ENCODE measurements around the gene SP1.
"Not testable (repeated sequence)": the region's sequence is repeated elsewhere in the genome, so short reads cannot be mapped to it uniquely, and the experiment has no call there.

SP1 gene

DNA sequence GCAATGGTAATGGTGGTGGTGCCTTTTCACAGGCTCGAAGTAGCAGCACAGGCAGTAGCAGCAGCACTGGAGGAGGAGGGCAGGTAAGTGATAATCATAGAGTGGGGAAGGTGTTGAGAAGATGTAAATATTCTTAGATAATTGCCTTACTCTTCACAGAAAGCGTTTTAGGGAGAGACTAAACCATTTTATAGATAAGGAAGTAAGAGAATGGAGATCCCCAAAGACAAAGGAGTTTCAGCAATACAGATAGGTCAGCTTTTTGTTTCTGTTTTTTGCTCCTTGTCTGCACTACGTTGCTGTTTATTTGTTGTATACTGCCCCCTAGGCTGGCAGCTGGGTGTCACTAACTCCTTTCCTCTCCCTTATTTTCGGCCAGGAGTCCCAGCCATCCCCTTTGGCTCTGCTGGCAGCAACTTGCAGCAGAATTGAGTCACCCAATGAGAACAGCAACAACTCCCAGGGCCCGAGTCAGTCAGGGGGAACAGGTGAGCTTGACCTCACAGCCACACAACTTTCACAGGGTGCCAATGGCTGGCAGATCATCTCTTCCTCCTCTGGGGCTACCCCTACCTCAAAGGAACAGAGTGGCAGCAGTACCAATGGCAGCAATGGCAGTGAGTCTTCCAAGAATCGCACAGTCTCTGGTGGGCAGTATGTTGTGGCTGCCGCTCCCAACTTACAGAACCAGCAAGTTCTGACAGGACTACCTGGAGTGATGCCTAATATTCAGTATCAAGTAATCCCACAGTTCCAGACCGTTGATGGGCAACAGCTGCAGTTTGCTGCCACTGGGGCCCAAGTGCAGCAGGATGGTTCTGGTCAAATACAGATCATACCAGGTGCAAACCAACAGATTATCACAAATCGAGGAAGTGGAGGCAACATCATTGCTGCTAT lies 2.0 kb downstream of the SP1 start:
- peak overlapping the region in 6 of 7 experiments; percentile 51 to 77 (median 61) for H3K4me3 ChIP-seq (ENCODE audit: control insufficient read depth in 1 of 7, extremely low read depth in 1 of 7, insufficient read depth in 4 of 7, low read depth in 2 of 7, low read length in 6 of 7)
- ChIA-PET POLR2A (interaction anchor here (1.0 to 1.4 kb wide), 4 partner anchors 16 to 41 kb away, joined by 3 to 6 read pairs (median 4); partner anchors contain the start of gene AMHR2), CTCF (interaction anchor here (0.9 to 8.7 kb wide), 19 partner anchors 9 to 94 kb away, joined by 3 to 102 read pairs (median 5); partner anchors contain the start of genes AAAS and AMHR2)
- no peaks in the 10 kb centered on the region for H3K27me3 ChIP-seq (replicated peaks in 2 of 5; ENCODE audit: control insufficient read depth in 4 of 5, insufficient read depth in 5 of 5, low read length in 4 of 5)
- peak overlapping the region in 1 of 2 experiments; percentile 82 for H3K27ac ChIP-seq (ENCODE audit: insufficient read depth in 1 of 2, low read depth in 1 of 2, low read length in 2 of 2, poor library complexity in 1 of 2, severe bottlenecking in 2 of 2)
- peak; percentile 73 to 79 (median 78) for DNase-seq
- no peaks in the 10 kb centered on the region for H3K9me3 ChIP-seq (ENCODE audit: control extremely low read depth in 1 of 5, control insufficient read depth in 4 of 5, insufficient read depth in 2 of 5, low read depth in 1 of 5, low read length in 4 of 5)
- H3K4me1 ChIP-seq (ENCODE audit: control extremely low read depth in 1 of 4, control insufficient read depth in 4 of 4, insufficient read depth in 4 of 4, low read length in 3 of 4), result peaks cover 15 to 55% (median 47%) of the 10 kb centered on the region in 4 experiments
- 61% methylated on average over 6 of the region's 9 CpGs for WGBS (ENCODE audit: insufficient coverage)
- peaks cover 4 to 32% (median 24%) of the 10 kb centered on the region in 4 experiments for H3K36me3 ChIP-seq (ENCODE audit: control insufficient read depth in 4 of 4, insufficient read depth in 4 of 4, low read length in 3 of 4)

DNA sequence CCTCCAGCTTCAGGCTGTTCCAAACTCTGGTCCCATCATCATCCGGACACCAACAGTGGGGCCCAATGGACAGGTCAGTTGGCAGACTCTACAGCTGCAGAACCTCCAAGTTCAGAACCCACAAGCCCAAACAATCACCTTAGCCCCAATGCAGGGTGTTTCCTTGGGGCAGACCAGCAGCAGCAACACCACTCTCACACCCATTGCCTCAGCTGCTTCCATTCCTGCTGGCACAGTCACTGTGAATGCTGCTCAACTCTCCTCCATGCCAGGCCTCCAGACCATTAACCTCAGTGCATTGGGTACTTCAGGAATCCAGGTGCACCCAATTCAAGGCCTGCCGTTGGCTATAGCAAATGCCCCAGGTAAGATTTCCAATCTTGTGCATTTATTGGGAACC lies 3.3 kb downstream of the SP1 start:
- CTCF ChIA-PET, result interaction anchor here (0.6 to 8.7 kb wide), 14 partner anchors 7 to 159 kb away, joined by 3 to 102 read pairs (median 7); no protein-coding TSS in a partner anchor
- Histone ChIP-seq H3K4me3 (ENCODE audit: control insufficient read depth in 1 of 7, extremely low read depth in 1 of 7, insufficient read depth in 4 of 7, low read depth in 2 of 7, low read length in 6 of 7) (peak overlapping the region in 5 of 7 experiments; percentile 3 to 47 (median 11)), H3K4me1 (ENCODE audit: control extremely low read depth in 1 of 4, control insufficient read depth in 4 of 4, insufficient read depth in 4 of 4, low read length in 3 of 4) (peaks cover 21 to 66% (median 52%) of the 10 kb centered on the region in 4 experiments), H3K36me3 (ENCODE audit: control insufficient read depth in 4 of 4, insufficient read depth in 4 of 4, low read length in 3 of 4) (peaks cover 7 to 37% (median 24%) of the 10 kb centered on the region in 4 experiments), H3K9me3 (ENCODE audit: control extremely low read depth in 1 of 5, control insufficient read depth in 4 of 5, insufficient read depth in 2 of 5, low read depth in 1 of 5, low read length in 4 of 5) (no peaks in the 10 kb centered on the region), H3K27me3 (replicated peaks in 2 of 5; ENCODE audit: control insufficient read depth in 4 of 5, insufficient read depth in 5 of 5, low read length in 4 of 5) (no peaks in the 10 kb centered on the region), H3K27ac (ENCODE audit: insufficient read depth in 1 of 2, low read depth in 1 of 2, low read length in 2 of 2, poor library complexity in 1 of 2, severe bottlenecking in 2 of 2) (peak overlapping the region in 1 of 2 experiments; percentile 82)
- POLR2A ChIA-PET, result no interaction called here
- DNase-seq, result no peak
- 93% methylated on average over 2 of the region's 2 CpGs for WGBS (ENCODE audit: insufficient coverage)

DNA sequence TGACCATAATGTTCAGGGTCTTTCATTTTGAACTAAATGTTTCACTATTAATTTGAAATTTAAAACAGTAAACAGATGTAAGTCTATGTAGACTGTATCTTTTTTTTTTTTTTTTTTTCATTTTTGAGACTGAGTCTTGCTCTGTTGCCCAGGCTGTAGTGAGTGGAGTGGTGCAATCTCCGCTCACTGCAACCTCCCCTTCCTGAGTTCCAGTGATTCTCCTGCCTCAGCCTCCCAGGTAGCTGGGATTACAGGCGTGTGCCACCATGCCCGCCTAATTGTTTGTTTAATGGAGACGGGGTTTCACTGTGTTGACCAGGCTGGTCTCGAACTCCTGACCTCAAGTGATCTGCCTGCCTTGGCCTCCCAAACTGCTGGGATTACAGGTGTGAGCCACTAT lies 6.4 kb downstream of the SP1 start:
- Histone ChIP-seq H3K4me1 (ENCODE audit: control extremely low read depth in 1 of 4, control insufficient read depth in 4 of 4, insufficient read depth in 4 of 4, low read length in 3 of 4) (peaks cover 10 to 63% (median 47%) of the 10 kb centered on the region in 4 experiments), H3K36me3 (ENCODE audit: control insufficient read depth in 4 of 4, insufficient read depth in 4 of 4, low read length in 3 of 4) (peaks cover 10 to 39% (median 32%) of the 10 kb centered on the region in 4 experiments), H3K4me3 (ENCODE audit: control insufficient read depth in 1 of 7, extremely low read depth in 1 of 7, insufficient read depth in 4 of 7, low read depth in 2 of 7, low read length in 6 of 7) (peak overlapping the region in 1 of 7 experiments; percentile 28), H3K27ac (ENCODE audit: insufficient read depth in 1 of 2, low read depth in 1 of 2, low read length in 2 of 2, poor library complexity in 1 of 2, severe bottlenecking in 2 of 2) (peak overlapping the region in 1 of 2 experiments; percentile 43)
- ChIA-PET POLR2A (interaction anchor here (1.0 kb wide), 1 partner anchor 31 kb away, joined by 5 read pairs; no protein-coding TSS in a partner anchor), CTCF (interaction anchor here (1.0 to 8.7 kb wide), 6 partner anchors 9 to 65 kb away, joined by 3 to 102 read pairs (median 3); partner anchors contain the start of gene AAAS)
- 100% methylated on average over 3 of the region's 5 CpGs for WGBS (ENCODE audit: insufficient coverage)
- not testable (repeated sequence) for H3K9me3 ChIP-seq (ENCODE audit: control extremely low read depth in 1 of 5, control insufficient read depth in 4 of 5, insufficient read depth in 2 of 5, low read depth in 1 of 5, low read length in 4 of 5); H3K27me3 ChIP-seq (replicated peaks in 2 of 5; ENCODE audit: control insufficient read depth in 4 of 5, insufficient read depth in 5 of 5, low read length in 4 of 5); DNase-seq

DNA sequence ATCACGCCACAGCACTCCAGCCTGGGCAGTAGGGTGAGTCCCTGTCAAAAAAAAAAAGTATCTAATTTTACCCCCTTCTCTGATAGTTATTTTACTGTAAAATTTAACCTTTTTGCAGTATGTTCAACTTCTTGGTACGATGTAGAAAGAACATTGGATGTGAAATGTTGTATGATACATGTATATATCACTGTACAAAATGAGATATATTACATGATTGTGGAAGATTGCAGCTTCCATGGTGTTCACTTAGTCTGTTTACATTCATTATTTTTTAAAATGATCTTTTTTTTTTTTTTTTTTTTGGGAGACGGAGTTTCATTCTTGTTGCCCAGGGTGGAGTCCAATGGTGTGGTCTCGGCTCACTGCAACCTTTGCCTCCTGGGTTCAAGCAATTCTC lies 9.0 kb downstream of the SP1 start:
- peaks cover 8 to 25% (median 18%) of the 10 kb centered on the region in 4 experiments for H3K36me3 ChIP-seq (ENCODE audit: control insufficient read depth in 4 of 4, insufficient read depth in 4 of 4, low read length in 3 of 4)
- H3K27me3 ChIP-seq (replicated peaks in 2 of 5; ENCODE audit: control insufficient read depth in 4 of 5, insufficient read depth in 5 of 5, low read length in 4 of 5), result no peaks in the 10 kb centered on the region
- CTCF ChIA-PET, result interaction anchor here (0.7 to 8.7 kb wide), 6 partner anchors 8 to 59 kb away, joined by 3 to 102 read pairs (median 5); no protein-coding TSS in a partner anchor
- H3K9me3 ChIP-seq (ENCODE audit: control extremely low read depth in 1 of 5, control insufficient read depth in 4 of 5, insufficient read depth in 2 of 5, low read depth in 1 of 5, low read length in 4 of 5), result no peaks in the 10 kb centered on the region
- H3K4me1 ChIP-seq (ENCODE audit: control extremely low read depth in 1 of 4, control insufficient read depth in 4 of 4, insufficient read depth in 4 of 4, low read length in 3 of 4), result peaks cover 7 to 38% (median 24%) of the 10 kb centered on the region in 4 experiments
- WGBS (ENCODE audit: insufficient coverage), result 100% methylated on average over 1 of the region's 4 CpGs
- POLR2A ChIA-PET, result interaction anchor here (1.2 kb wide), 1 partner anchor 17 kb away, joined by 3 read pairs; no protein-coding TSS in a partner anchor
- DNase-seq, result no peak
- no peak overlapping the region for H3K4me3 ChIP-seq (ENCODE audit: control insufficient read depth in 1 of 7, extremely low read depth in 1 of 7, insufficient read depth in 4 of 7, low read depth in 2 of 7, low read length in 6 of 7)
- H3K27ac ChIP-seq (ENCODE audit: insufficient read depth in 1 of 2, low read depth in 1 of 2, low read length in 2 of 2, poor library complexity in 1 of 2, severe bottlenecking in 2 of 2), result peak overlapping the region in 1 of 2 experiments; percentile 7

DNA sequence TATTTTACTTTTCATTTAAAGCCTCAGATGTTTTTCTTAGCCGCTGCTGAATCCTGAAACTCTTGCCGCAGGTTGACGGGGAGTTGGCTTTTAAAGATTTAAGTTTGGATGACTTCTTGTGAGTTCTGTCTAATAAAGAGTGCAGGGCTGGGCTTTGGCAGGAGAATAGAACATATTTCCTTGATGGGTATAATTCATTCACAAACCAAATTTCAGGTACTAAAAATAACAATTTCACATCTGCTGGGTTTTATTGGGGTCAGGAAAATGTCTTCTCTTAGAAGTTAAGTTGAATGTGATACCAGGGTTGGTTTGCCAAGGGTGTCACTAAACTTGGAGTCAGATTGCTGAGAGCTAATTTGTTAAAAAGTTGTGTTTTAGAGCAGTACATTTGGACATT lies 9.7 kb downstream of the SP1 start:
- no peak for DNase-seq
- 90% methylated on average over 2 of the region's 3 CpGs for WGBS (ENCODE audit: insufficient coverage)
- H3K4me1 ChIP-seq (ENCODE audit: control extremely low read depth in 1 of 4, control insufficient read depth in 4 of 4, insufficient read depth in 4 of 4, low read length in 3 of 4), result peaks cover 7 to 32% (median 23%) of the 10 kb centered on the region in 4 experiments
- no peak overlapping the region for H3K4me3 ChIP-seq (ENCODE audit: control insufficient read depth in 1 of 7, extremely low read depth in 1 of 7, insufficient read depth in 4 of 7, low read depth in 2 of 7, low read length in 6 of 7)
- H3K27me3 ChIP-seq (replicated peaks in 2 of 5; ENCODE audit: control insufficient read depth in 4 of 5, insufficient read depth in 5 of 5, low read length in 4 of 5), result no peaks in the 10 kb centered on the region
- ChIA-PET CTCF (interaction anchor here (1.1 to 4.1 kb wide), 4 partner anchors 7 to 36 kb away, joined by 3 to 17 read pairs (median 6); no protein-coding TSS in a partner anchor), POLR2A (interaction anchor here (1.2 kb wide), 1 partner anchor 18 kb away, joined by 3 read pairs; no protein-coding TSS in a partner anchor)
- no peak overlapping the region for H3K27ac ChIP-seq (ENCODE audit: insufficient read depth in 1 of 2, low read depth in 1 of 2, low read length in 2 of 2, poor library complexity in 1 of 2, severe bottlenecking in 2 of 2)
- H3K9me3 ChIP-seq (ENCODE audit: control extremely low read depth in 1 of 5, control insufficient read depth in 4 of 5, insufficient read depth in 2 of 5, low read depth in 1 of 5, low read length in 4 of 5), result no peaks in the 10 kb centered on the region
- peaks cover 8 to 21% (median 16%) of the 10 kb centered on the region in 4 experiments for H3K36me3 ChIP-seq (ENCODE audit: control insufficient read depth in 4 of 4, insufficient read depth in 4 of 4, low read length in 3 of 4)

GRCh38 chr12:53391724-53392123 lies 11.7 kb downstream of the SP1 start:
- no peak for DNase-seq
- H3K9me3 ChIP-seq (ENCODE audit: control extremely low read depth in 1 of 5, control insufficient read depth in 4 of 5, insufficient read depth in 2 of 5, low read depth in 1 of 5, low read length in 4 of 5), result no peaks in the 10 kb centered on the region
- peaks cover 11 to 17% (median 14%) of the 10 kb centered on the region in 4 experiments for H3K36me3 ChIP-seq (ENCODE audit: control insufficient read depth in 4 of 4, insufficient read depth in 4 of 4, low read length in 3 of 4)
- no peaks in the 10 kb centered on the region for H3K27me3 ChIP-seq (replicated peaks in 2 of 5; ENCODE audit: control insufficient read depth in 4 of 5, insufficient read depth in 5 of 5, low read length in 4 of 5)
- CTCF ChIA-PET, result interaction anchor here (1.0 to 2.3 kb wide), 3 partner anchors 9 to 38 kb away, joined by 4 to 9 read pairs (median 8); no protein-coding TSS in a partner anchor
- no peak overlapping the region for H3K4me3 ChIP-seq (ENCODE audit: control insufficient read depth in 1 of 7, extremely low read depth in 1 of 7, insufficient read depth in 4 of 7, low read depth in 2 of 7, low read length in 6 of 7)
- POLR2A ChIA-PET, result no interaction called here
- no peak overlapping the region for H3K27ac ChIP-seq (ENCODE audit: insufficient read depth in 1 of 2, low read depth in 1 of 2, low read length in 2 of 2, poor library complexity in 1 of 2, severe bottlenecking in 2 of 2)
- WGBS (ENCODE audit: insufficient coverage), result 91% methylated on average over 4 of the region's 5 CpGs
- H3K4me1 ChIP-seq (ENCODE audit: control extremely low read depth in 1 of 4, control insufficient read depth in 4 of 4, insufficient read depth in 4 of 4, low read length in 3 of 4), result peaks cover 7 to 24% (median 16%) of the 10 kb centered on the region in 4 experiments
